Smooth muscle cell of the brain vasculature (primary cell): ENCODE data around the gene SNAPC2.
"Not testable (repeated sequence)": the region's sequence is repeated elsewhere in the genome, so short reads cannot be mapped to it uniquely, and the experiment has no call there.

Experiments used
- DNase-seq: peaks from one replicate; pipeline ENCODE4 v3.0.0-alpha.2; 2012; ENCODE audit warnings: low read depth, low spot score

SNAPC2 gene

DNA sequence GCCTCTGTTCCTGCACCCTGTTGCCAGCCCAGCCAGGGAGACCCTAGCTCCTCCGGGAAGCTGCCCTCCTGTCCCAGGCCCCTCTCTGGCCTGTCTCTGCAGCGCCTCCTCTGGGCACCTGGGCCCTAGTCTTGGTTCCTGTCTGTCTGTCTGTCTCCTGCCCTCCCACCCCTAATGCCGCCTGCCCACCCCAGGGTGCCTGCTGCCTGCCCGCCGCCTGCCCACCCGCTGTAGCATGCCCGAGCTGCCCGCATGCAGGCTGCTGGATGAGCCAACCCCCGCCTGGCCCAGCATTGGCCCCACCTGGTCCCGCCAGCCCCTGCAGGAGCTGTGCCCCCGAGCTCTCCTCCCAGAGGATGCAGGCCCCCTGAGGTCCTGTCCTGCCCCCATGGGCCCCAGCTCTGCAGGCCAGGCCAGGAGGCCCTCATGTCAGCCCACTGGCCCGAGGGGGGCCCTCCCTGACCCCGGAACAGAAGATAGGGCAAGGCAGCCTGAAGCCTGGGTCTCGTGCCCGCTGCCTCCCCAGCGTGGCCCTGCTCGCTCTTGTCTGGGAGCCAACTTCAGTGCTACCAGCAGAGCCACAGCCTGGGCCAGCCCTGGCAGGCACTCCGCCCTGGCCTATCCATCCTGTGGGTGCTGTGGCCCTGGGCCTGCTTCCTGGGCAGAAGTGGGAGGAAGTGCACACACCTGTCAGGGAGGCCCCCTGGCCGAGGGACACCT, 11.2 kb upstream of the SNAPC2 start:
- no peak for DNase-seq

DNA sequence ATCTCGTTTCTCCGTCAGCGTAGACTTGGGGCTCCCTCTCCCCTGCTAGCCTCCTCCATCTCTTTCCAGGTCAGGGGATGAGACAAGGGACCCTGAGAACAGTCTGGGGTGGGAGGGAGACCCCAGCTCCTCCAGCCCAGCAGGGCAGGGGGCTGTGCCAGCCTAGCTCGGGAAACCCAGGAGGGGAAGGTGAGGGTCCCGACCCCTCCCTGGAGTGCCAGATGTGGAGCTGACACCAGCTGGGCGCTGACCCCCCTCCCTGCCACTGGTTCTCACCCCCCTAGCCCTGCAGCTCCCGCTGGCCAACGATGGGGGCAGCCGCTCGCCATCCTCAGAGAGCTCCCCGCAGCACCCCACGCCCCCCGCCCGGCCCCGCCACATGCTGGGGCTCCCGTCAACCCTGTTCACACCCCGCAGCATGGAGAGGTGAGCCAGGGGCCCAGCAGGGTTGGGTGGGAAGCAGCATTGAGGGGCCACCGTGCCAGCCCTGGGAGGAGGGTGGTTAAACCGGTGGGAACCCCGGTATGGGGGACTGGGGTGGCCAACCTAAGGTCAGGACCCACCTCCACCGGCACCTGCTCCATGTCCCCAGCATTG, 10.6 kb upstream of the SNAPC2 start:
- DNase-seq: no peak

DNA sequence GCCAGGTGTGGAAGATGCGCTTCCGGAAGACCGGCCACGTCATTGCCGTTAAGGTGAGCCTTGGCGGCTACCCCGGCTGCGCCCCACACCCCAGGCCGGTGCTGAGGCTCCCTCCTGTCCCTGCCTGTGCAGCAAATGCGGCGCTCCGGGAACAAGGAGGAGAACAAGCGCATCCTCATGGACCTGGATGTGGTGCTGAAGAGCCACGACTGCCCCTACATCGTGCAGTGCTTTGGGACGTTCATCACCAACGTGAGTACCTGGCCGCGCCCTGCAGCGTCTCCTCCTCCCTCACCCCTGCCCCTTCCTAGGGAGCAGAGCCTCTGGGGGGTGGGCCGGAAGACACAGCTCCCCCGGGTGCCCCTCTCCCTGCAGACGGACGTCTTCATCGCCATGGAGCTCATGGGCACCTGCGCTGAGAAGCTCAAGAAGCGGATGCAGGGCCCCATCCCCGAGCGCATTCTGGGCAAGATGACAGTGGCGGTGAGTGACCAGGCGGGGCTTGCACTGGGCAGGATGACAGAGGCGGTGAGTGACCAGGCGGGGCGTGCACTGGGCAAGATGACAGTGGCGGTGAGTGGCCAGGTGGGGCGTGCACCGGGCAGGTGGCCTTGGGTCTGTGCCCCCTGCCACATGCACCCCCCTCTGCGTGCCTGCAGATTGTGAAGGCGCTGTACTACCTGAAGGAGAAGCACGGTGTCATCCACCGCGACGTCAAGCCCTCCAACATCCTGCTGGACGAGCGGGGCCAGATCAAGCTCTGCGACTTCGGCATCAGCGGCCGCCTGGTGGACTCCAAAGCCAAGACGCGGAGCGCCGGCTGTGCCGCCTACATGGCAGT, 9.6 kb upstream of the SNAPC2 start:
- DNase-seq: no peak

DNA sequence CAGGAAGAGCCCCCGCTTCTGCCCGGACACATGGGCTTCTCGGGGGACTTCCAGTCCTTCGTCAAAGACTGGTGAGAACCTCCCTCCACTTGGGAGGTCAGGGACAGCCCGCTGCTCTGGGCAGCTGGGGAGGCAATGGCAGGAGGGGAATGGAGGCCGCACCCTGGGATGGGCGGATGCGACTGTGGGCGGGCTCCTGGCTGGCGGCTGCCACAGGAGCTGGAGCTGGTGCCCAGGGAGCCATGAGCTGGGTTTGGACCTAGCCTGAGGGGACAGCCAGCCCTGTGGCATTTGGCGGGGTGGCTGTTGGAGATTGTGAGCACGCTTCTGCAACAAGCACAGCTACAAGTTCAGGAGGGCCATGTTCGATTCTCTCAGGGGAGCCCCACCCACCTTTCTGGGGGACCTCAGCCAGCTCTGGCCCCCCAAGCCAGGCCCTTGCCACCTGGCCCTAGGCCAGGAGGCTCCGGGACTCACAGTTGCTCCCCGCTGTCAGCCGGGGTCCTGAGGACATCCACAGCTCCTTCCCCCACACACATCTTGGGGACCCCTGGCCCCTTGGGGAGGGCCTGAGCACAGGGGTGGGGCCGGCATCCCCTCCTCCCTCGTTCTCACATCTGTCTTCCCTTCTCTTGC, 8.5 kb upstream of the SNAPC2 start:
- no peak for DNase-seq

DNA sequence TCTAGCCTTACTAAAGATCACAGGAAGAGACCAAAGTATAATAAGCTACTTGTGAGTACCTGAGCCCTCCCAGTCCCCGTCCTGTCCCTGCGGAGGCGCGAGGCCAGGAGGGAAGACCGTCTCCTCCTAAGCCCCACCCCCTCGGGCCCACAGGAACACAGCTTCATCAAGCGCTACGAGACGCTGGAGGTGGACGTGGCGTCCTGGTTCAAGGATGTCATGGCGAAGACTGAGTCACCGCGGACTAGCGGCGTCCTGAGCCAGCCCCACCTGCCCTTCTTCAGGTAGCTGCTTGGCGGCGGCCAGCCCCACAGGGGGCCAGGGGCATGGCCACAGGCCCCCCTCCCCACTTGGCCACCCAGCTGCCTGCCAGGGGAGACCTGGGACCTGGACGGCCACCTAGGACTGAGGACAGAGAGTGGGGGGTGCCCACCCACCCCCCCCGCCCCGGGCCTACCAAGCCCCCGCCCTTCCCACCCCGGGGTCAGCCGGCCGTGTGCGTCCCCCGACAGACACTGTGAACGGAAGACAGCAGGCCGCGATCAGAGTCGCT, 7.9 kb upstream of the SNAPC2 start:
- no peak for DNase-seq

DNA sequence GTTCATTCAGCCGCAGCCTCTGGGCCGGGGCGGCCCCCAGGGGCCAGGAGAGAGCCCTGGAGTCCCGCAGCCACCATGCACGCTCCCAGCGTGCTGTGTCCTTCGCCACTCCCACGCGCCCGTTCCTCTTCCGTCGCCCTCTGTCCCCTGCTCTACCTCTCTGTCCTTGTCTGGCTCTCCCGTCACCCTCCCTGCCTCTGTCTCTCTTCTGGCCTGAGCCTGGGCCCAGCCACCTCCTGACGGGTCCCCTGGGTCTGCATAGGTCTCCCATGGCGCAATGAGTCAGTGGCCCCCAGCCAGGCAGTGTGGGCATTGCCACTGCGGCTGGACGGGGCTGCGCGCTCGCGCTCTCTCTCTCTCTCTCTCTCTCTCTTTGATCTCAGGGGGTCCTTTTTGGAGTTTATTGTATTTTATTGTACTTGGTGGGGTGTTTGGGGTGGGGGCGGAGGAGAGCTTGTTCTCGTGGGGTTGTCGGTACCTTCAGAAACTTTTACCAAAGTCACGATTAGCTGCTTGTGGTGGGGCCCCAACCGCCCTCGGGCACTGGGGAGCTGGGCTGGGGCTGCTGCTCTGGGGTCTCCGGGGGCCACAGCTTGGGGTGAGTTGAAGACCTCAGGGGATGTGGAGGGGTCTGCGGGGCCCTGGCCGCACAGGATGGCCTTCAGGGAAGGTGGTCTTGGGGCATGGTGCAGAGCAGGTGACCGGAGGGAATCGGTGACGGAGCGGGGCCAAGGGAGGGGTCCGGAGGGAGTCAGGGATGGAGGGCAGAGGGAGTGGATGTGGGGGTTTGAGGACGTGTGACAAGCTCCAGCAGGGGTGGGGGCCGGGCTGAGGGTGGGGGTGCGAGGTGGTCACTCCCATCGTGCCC, 7.2 kb upstream of the SNAPC2 start:
- no peak for DNase-seq

DNA sequence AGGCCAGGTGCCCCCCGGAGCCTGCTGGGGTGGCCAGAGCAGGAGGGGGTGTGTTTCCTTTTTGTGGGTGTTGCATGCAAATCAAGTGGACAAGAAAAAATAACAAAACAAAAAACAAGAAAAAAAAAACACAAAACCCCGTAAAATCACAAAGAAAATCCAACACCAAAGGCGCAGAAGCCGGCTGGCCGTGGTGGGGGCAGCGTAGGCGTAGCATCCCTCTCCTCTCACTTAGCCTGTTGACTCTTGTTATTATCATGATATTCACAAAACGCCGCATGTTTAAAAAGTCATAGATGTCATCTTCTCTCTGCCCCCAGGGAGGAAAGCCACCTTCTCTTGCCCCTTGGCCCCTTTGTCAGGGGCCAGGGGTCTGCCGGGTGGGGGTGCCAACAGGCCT, 6.5 kb upstream of the SNAPC2 start:
- no peak for DNase-seq

DNA sequence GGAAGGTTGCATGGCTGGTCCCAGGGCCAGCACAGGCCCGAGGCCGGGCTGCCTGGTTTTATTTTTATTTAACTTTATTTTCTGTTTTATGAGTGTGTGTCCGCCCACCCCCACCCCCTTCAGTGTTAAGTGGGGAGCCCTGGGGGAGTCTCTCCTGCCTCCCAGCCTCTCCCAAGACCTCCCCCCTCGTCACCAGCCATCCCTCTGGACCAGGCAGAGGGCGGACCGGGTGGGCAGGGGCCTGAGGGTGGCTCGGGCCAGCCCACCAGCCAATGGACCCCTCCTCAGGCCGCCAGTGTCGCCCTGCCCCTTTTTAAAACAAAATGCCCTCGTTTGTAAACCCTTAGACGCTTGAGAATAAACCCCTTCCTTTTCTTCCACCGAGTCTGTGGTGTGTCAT, 6.0 kb upstream of the SNAPC2 start:
- no peak for DNase-seq

DNA sequence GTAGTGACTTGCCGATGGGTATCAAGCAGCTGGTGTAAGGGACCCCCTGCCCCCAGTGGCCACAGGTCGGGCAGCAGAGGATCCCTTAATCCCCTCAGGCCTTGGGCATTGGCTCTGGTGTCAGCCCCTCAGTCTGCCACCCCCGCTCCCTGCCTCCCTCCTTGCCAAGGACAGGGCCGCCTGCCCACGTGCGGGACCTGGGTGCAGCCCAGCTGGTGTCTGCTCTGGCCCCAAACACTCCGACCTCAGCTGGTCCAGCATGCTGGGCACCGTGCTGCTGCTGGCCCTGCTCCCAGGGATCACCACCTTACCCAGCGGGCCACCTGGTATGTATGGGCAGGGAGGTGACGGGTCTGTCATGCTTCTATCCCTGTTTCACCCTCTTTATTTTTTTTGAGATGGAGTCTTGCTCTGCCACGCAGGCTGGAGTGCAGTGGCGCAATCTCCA, 5.5 kb upstream of the SNAPC2 start, which contains the start of gene TGFBR3L:
Gene TGFBR3L, plus strand, starts transcription at position 233 of the 448 bp plus-strand sequence.
- no peak for DNase-seq

DNA sequence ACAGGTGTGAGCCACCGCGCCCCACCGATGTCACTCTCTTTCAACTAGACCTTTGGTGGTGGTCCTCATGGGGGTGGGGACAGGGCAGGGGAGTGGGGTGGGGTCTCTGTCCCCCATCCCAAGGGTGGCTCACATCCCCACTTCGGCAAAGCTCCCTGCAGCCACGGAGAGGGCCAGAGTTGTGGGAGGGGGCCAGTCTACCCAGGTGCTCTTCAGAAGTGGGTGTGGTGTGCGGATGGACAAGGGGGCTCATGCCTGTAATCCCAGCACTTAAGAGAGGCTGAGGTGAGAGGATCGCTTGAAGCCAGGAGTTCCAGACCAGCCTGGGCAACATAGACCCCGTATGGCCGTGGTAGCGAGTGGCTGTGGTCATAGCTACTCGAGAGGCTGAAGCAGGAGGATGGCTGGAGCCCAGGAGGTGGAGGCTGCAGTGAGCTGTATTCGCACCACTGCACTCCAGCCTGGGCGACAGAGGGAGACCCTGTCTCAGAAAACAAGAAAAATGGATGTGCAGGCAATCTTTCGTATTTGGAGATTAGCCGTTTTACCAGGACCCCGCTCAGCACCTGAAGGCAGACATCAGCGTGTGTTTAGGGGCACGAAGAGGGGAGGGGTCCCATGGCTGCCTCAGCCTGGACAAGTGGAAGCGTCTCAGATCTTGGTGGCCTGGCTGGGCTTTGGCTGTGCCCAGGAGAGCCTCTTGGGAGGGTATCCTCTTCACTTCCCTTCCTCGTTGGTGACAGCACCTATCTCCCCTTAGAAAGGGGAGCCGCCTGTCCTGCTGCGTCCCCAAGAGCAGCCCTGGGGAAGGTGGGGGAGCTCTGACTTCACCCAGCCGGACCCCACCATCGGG, 4.7 kb upstream of the SNAPC2 start:
- no peak for DNase-seq

DNA sequence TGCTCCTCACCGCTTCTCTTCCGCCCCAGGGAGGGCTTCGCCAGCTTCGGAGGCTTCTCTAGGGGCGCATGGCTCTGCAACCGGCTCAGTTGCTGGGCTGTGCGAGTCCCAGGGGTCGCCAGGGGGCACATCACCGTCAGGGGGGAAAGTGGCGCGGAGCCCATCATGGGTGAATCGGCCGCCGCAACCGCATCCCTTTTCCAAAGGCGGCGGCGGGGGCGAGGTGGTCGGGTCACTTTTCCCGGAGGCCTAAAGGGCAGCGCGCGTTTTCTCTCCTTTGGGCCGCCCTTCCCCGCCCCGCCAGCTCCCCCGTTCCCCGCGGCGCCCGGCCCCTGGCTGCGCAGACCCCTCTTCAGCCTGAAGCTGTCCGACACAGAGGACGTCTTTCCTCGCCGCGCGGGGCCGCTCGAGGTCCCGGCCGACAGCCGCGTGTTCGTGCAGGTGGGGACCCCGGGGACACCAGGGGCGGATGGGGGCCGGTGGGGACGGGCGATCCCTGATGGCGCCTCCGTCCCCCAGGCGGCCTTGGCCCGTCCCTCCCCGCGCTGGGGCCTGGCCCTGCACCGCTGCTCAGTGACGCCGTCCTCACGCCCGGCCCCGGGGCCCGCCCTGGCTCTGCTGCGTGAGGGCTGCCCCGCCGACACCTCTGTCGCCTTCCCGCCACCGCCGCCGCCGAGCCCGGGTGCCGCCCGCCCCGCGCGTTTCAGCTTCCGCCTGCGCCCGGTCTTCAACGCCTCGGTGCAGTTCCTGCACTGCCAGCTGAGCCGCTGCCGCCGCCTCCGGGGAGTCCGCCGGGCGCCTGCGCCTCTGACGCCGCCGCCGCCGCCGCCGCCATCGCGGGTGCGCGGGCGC, 3.8 kb upstream of the SNAPC2 start:
- DNase-seq: no peak

DNA sequence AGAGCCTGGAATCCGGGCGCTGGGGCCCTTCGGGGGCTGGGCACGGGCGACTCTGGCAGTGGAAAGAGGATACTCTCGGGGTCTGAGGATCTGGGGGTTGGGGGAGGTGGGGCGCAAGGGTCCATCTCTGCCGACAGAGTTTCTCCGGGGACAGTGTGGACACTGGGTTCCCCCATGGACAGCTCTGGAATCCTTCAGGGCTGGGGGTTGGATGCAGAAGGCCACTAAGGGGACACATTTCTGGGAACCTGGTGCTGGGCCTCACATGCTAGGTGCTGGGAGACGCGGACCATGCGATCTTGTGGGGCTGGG, 3.2 kb upstream of the SNAPC2 start:
- DNase-seq: no peak

DNA sequence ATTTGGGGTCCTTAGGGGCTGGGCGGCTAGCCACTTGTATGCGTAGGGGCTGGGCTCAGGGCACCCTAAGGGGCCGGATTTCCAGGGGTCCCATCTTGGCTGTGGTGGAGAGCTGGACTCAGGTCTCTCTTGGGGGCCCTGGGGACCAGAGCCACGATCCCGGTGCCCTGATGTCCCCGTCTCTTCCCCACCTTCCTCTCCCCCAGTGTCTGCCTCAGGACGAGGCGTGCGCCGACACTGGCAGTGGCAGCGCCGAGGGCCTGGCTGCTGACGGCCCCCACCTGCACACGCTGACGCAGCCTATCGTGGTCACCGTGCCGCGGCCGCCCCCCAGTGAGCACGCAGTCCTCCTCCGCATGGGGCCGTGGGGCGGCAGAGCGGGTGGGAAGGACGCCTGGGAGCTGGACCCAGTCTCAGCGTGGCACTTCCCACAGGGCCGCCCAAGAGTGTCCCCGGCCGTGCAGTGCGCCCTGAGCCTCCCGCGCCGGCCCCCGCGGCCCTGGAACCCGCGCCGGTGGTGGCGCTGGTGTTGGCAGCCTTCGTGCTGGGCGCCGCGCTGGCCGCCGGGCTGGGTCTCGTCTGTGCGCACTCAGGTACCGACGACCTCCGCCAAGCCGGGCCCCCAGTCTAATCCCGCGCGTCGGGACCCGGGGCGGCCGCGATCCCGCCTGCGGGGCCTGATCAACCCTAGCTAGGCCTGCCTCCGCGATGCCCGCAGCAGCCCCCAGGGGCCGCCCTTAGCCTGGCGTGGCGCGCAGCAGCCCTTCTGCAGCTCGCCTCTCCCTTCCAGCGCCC, 2.7 kb upstream of the SNAPC2 start:
- DNase-seq: no peak

DNA sequence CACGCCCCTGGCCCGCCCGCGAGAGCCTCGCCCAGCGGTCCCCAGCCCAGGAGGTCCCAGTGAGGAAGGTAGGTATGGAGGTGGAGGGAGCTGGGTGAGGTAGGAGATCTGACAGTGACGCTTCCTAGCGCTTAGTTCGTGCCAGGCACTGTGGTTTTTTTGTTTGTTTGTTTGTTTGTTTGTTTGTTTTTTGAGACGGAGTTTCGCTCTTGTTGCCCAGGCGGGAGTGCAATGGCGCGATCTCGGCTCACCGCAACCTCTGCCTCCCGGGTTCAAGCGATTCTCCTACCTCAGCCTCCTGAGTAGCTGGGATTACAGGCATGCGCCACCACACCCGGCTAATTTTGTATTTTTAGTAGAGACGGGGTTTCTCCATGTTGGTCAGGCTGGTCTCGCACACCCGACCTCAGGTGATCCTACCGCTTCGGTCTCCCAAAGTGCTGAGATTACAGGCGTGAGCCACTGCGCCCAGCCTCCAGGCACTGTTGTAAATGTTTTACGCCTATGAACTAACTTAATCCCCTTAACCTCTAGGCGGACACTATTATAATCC, 2.0 kb upstream of the SNAPC2 start:
- not testable (repeated sequence) for DNase-seq

DNA sequence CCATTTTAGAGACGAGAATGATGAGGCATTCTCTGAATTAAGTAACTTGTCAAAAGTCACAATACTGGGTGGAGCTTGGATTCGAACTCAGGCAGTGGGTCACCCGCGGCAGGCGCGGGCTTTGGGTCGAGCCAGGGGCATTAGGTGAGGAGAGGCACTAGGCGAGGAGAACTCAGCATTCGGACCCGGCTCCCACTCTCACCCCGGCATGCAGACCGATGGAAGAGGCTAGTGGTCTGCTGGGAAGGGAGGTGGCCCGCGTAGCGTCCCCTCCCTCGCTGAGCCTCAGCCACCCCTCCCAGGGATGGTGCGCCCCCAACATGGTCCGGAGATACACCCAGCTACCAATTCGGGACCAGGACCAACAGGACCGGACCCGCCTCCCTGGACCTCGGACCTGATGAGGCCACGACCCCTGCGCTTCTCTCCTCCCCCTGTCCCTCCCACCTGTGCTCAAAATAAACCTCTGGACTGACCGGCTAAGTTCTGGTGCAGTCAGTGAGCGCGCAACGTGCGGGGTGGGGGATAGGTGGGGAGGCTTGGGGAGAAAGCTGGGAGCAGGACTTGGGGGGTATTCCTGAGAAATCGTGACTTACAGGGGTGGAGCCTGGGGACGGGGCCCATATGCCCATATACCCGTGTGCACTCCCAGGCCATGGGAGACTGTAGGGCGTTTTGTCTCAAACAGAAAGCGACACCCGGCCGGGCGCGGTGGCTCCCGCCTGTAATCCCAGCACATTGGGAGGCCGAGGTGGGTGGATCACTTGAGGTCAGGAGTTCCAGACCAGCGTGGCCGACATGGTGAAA, 1.3 kb upstream of the SNAPC2 start:
- no peak for DNase-seq

DNA sequence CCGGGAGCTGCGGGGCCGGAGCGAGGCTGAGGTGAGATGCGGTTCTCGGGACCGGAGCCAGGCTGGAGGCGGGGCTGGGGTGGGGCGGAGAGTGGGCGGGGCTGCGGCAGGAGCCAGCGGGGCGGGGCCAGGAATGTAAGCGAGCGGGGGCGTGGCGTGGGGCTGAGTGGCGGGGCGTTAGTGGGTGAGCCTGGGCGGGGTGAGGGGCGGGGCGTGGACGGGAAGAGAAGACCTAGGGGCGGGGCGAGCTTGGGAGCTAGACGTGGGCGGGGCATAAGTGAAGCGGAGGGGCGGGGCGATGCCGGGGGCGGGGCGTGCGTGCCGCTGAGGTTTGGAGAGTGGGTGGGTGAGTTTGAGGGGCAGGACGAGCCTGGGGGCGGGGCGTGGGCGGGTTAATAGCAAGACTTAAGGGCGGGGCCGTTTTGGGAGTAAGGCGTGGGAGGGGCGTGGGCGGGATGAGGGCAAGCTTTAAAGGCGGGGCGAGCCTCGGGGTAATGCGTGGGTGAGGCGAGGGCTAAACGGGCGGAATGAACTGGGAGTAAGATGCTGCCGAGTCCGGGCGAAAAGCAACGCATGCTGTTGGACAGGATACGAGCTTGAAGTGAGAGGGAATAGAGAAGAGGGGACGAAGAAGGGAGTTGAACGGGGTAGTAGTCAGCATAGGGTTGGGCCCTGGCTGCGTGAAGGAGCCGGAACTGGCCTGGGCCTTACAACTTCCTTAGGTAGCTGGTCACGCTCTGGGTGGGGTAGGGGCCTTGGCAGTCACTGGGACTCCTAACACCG, 572 bp downstream of the SNAPC2 start:
- DNase-seq: peak; percentile 94
